T-helper 17 cell (primary cell): ENCODE results near the gene SNX24. TPM values are rescaled to one million over a fixed set of nuclear protein-coding genes. Genes with fewer than 3 reads are reported as not detected.
A peak's percentile ranks its signal among the peaks of the same experiment; 100 is the strongest.
"Not testable (repeated sequence)": the region's sequence is repeated elsewhere in the genome, so short reads cannot be mapped to it uniquely, and the experiment has no call there.

Experiments used
- ATAC-seq: fragments of 150-1000 bp; cut with Tn5 transposase; 2 replicates; pipeline ENCODE4 v1.10.0; 2021; ENCODE audit warnings: mild to moderate bottlenecking, moderate library complexity
- DNase-seq, 3 donors: peaks; one replicate each; pipeline versions ENCODE4 v3.0.0 to v3.0.0-alpha.2; 2020 to 2021
- H3K9me3 ChIP-seq: one replicate; pipeline ENCODE4 v1.7.0; 2013; ENCODE audit warnings: low read length, mild to moderate bottlenecking; ENCODE audit not compliant: control insufficient read depth, poor library complexity, severe bottlenecking
- H3K27ac Mint-ChIP-seq: one replicate; pipeline ENCODE4 v1.8.0; 2022; ENCODE audit warnings: mild to moderate bottlenecking, moderate library complexity, mixed read lengths
- H3K27me3 Mint-ChIP-seq: one replicate; pipeline ENCODE4 v1.8.0; 2022; ENCODE audit warnings: mixed read lengths
- H3K36me3 Mint-ChIP-seq: one replicate; pipeline ENCODE4 v1.8.0; 2022; ENCODE audit warnings: low read depth, mixed read lengths
- H3K4me1 Mint-ChIP-seq: one replicate; pipeline ENCODE4 v1.8.0; 2022; ENCODE audit warnings: mild to moderate bottlenecking, mixed read lengths
- H3K4me3 Mint-ChIP-seq: one replicate; pipeline ENCODE4 v1.8.0; 2022; ENCODE audit warnings: mild to moderate bottlenecking, moderate library complexity, mixed read lengths
- total RNA-seq, 4 donors: library from RNA in 2 of 4; stranded (reverse) in 2 of 4; gene quantifications; one replicate each; pipeline ENCODE4 v1.2.3 and lab custom pipeline; 2022 to 2026

SNX24 gene
- total RNA-seq, 2 donors from 2014 or later, result 7.3 to 7.7 TPM

DNA sequence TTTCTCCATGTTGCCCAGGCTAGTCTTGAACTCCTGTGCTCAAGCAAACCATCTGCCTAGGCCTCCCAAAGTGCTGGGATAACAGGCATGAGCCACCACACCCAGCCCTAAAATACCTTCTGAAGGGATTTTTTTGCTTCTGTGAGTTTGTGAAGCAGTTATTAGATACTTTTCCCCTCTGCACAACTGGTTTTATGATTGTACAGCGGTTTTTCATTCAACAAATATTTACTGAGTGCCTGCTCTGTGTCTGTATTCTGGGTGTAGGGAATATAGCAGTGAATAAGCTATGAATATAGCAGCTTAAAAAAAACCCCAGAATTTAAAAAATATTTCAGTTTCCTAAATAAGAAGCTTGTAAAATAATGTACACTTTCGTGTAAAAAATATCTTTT is 2.3 kb downstream of the SNX24 start:
- Mint-ChIP-seq H3K27me3 (no peaks in the 10 kb centered on the region), H3K36me3 (no peaks in the 10 kb centered on the region), H3K4me3 (no peak overlapping the region), H3K4me1 (peaks cover 27% of the 10 kb centered on the region), H3K27ac (peak overlapping the region; percentile 84)
- H3K9me3 ChIP-seq, result no peaks in the 10 kb centered on the region
- ATAC-seq, result no peak
- no peak for DNase-seq

DNA sequence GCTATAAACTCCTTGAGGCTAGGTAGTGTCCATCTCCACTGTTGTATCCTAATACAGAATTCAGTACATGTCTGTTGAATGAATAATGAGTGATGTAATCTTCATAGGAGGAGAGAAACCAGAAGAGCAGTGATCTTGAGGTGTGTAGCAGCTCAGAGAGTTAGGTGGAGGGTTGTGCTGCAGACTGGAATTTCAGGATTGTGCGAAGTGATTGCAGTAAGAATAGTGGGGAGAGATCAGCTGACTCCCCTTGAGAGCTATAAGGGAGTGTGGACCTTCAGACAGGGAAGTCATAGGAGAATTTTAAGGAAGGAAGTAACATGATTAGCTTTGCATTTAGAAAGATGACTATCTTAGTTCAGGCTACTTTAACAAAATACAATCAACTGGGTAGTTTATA is 4.4 kb downstream of the SNX24 start:
- Mint-ChIP-seq H3K4me1 (peaks cover 18% of the 10 kb centered on the region), H3K4me3 (no peak overlapping the region), H3K36me3 (no peaks in the 10 kb centered on the region), H3K27me3 (no peaks in the 10 kb centered on the region), H3K27ac (peak overlapping the region; percentile 27)
- DNase-seq (no peak), ATAC-seq (no peak)
- H3K9me3 ChIP-seq, result no peaks in the 10 kb centered on the region

DNA sequence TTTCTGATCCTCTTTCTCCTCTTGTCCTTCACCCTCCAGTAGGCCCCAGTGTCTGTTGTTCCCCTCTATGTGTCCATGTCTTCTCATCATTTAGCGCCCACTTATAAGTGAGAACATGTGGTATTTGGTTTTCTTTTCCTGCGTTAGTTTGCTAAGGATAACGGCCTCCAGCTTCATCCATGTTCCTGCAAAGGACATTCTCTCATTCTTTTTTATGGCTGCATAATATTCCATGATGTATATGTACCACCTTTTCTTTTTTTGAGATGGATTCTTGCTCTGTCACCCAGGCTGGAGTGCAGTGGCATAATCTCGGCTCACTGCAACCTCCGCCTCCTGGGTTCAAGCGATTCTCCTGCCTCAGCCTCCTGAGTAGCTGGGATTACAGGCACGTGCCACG is 12.1 kb downstream of the SNX24 start:
- not testable (repeated sequence) for H3K27me3 Mint-ChIP-seq, H3K4me1 Mint-ChIP-seq, H3K36me3 Mint-ChIP-seq, DNase-seq, H3K4me3 Mint-ChIP-seq, ATAC-seq, H3K9me3 ChIP-seq, H3K27ac Mint-ChIP-seq

DNA sequence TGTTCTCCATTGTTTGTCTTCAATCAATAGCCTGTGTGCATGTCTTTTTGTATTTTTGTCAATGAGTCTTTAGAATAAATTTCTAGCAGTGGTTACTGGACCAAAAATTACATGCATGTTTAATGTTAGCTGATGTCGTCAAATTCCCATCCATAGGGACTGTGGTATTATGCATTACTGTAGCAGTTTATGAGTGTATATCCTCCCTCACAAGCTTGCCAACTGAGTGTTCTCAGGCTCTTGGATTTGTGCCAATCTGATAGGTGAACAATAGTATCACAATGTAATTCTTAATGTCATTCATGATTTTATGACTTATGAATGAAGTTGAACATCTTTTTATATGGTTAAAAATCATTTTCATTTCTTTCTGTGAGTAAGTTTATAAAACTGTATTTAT is 13.0 kb downstream of the SNX24 start:
- Mint-ChIP-seq H3K36me3 (peaks cover 2% of the 10 kb centered on the region), H3K27ac (no peak overlapping the region)
- ATAC-seq, result no peak

DNA sequence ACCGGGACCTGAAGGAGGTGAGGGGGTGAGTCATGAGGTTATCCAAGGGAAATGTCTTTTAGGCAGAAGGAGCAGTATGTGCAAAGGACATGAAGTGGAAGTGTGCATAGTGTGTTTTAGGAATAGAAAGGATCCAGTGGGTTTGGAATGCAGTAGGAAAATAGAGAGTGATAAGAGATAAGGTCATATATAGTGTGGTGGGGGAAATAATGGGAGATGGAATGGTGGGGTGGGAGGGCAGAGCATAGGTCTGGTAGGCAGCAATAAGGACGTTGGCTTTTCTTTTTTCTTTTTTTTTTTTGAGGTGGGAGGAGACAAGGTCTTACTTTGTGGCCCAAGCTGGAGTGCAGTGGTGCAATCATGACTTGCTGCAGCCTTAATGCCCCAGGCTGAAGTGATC is 17.8 kb downstream of the SNX24 start:
- Mint-ChIP-seq H3K27ac (no peak overlapping the region), H3K4me1 (peaks cover 9% of the 10 kb centered on the region), H3K36me3 (peaks cover 2% of the 10 kb centered on the region), H3K27me3 (no peaks in the 10 kb centered on the region), H3K4me3 (no peak overlapping the region)
- ATAC-seq, result no peak
- no peak for DNase-seq
- H3K9me3 ChIP-seq, result no peaks in the 10 kb centered on the region

More for the DNA sequence above, 13.0 kb downstream of the SNX24 start:
- no peak overlapping the region for H3K4me3 Mint-ChIP-seq
- H3K9me3 ChIP-seq, result no peaks in the 10 kb centered on the region
- DNase-seq, result no peak
- no peaks in the 10 kb centered on the region for H3K27me3 Mint-ChIP-seq
- H3K4me1 Mint-ChIP-seq, result peaks cover 2% of the 10 kb centered on the region

DNA sequence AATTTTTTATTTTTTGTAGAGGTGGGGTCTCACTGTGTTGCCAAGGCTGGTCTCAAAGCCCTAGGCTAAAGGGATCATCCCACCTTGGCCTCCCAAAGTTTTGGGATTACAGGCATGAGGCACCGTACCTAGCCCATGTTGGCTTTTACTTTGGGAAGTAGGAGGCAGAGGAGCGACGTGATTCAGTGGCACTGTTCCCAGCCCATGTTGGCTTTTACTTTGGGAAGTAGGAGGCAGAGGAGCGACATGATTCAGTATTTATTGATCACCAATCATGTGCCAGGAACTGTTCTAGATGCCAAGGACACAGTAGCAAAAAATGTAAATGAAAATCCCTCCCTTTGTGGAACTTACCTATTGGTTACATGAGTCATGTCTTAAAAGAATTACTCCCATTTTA is 18.3 kb downstream of the SNX24 start:
- no peaks in the 10 kb centered on the region for H3K9me3 ChIP-seq
- Mint-ChIP-seq H3K4me1 (peaks cover 9% of the 10 kb centered on the region), H3K27me3 (no peaks in the 10 kb centered on the region), H3K4me3 (no peak overlapping the region), H3K36me3 (peaks cover 2% of the 10 kb centered on the region), H3K27ac (no peak overlapping the region)
- ATAC-seq (no peak), DNase-seq (no peak)

DNA sequence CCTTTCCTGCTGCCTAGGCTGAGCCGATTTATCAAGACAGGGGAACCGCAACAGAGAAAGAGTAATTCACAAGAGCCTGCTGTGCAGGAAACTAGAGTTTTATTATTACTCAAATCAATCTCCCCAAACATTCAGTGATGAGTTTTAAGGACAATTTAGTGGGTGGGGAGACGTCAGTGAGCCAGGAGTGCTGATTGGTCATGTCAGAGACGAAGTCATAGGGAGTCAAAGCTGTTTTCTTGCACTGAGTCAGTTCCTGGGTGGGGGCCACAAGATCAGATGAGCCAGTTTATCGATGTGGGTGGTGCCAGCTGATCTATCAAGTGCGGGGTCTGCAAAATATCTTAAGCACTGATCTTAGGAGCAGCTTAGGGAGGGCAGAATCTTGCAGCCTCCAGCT is 19.0 kb downstream of the SNX24 start:
- Mint-ChIP-seq H3K27ac (no peak overlapping the region), H3K36me3 (peaks cover 2% of the 10 kb centered on the region), H3K4me1 (peaks cover 9% of the 10 kb centered on the region), H3K27me3 (no peaks in the 10 kb centered on the region), H3K4me3 (peak overlapping the region; percentile 9)
- no peaks in the 10 kb centered on the region for H3K9me3 ChIP-seq
- DNase-seq (no peak), ATAC-seq (no peak)

DNA sequence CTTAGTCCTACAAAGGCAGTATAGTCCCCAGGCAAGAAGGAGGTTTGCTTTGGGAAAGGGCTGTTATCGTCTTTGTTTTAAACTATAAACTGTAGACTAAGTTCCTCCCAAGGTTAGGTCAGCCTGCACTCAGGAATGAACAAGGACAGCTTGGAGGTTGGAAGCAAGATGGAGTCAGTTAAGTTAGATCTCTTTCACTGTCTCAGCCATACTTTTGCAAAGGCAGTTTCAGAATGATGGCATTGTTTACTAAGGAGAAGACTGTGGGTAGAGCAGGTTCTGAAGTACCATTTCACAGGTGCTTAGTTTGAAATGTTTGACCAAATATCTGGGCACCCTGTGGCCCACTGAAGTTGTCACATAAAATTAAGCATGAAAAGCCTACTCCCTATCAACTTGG is 19.4 kb downstream of the SNX24 start:
- ATAC-seq, result no peak
- Mint-ChIP-seq H3K27ac (no peak overlapping the region), H3K36me3 (peaks cover 2% of the 10 kb centered on the region), H3K4me1 (peaks cover 9% of the 10 kb centered on the region), H3K4me3 (no peak overlapping the region), H3K27me3 (no peaks in the 10 kb centered on the region)
- DNase-seq, result no peak
- no peaks in the 10 kb centered on the region for H3K9me3 ChIP-seq

DNA sequence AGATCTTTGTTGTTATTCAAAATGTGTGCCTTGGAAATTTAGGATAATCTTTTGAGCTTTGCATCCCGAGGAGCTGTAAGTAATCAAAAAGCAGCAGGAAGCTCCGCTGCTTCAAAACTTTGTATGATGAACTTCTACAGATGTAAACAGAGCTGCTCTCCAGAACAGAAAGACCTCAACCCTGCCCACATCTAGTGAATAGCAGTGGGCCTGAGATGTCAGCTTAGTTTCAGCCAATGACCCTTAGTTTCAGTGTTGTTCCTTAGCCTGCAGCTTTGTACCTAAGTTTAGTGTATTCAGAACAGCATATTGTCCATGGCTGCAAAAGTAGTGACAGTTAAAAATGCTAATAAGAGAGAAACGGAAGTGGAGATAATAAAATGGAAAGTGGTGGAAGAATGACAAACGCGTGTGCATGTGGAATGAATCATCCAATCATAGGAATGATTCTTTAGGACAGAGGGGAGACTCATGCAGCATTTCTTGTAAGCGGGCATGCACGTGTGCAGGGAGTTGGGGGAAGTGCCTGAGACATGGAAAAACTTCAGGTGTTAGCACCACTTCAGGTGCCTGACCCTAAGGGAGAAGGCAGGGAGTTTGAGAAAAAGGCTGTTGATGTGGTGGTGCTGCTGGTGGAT is 24.9 kb downstream of the SNX24 start:
- Mint-ChIP-seq H3K4me3 (no peak overlapping the region), H3K4me1 (peaks cover 2% of the 10 kb centered on the region), H3K36me3 (peaks cover 3% of the 10 kb centered on the region), H3K27ac (no peak overlapping the region), H3K27me3 (no peaks in the 10 kb centered on the region)
- H3K9me3 ChIP-seq, result no peaks in the 10 kb centered on the region
- no peak for DNase-seq
- no peak for ATAC-seq

DNA sequence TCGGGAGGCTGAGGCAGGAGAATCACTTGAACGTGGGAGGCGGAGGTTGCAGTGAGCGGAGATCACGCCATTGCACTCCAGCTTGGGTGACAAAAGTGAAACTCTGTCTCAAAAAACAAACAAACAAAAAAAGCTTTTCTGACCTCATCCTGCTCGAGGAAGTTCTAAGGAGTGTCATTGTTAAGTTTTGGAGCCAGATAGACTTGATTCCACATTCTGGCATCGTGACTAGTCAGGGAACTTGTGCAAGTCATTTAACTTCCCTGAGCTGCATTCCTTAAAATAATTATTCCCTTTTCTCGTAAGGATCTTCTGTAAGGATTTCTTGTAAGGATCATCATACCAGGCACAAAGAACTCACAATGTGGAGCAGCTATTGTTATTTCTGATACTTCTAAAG is 26.2 kb downstream of the SNX24 start:
- ATAC-seq, result no peak
- Mint-ChIP-seq H3K27me3 (no peaks in the 10 kb centered on the region), H3K27ac (no peak overlapping the region), H3K4me1 (peaks cover 2% of the 10 kb centered on the region), H3K36me3 (peaks cover 5% of the 10 kb centered on the region), H3K4me3 (no peak overlapping the region)
- no peaks in the 10 kb centered on the region for H3K9me3 ChIP-seq
- DNase-seq, result no peak

DNA sequence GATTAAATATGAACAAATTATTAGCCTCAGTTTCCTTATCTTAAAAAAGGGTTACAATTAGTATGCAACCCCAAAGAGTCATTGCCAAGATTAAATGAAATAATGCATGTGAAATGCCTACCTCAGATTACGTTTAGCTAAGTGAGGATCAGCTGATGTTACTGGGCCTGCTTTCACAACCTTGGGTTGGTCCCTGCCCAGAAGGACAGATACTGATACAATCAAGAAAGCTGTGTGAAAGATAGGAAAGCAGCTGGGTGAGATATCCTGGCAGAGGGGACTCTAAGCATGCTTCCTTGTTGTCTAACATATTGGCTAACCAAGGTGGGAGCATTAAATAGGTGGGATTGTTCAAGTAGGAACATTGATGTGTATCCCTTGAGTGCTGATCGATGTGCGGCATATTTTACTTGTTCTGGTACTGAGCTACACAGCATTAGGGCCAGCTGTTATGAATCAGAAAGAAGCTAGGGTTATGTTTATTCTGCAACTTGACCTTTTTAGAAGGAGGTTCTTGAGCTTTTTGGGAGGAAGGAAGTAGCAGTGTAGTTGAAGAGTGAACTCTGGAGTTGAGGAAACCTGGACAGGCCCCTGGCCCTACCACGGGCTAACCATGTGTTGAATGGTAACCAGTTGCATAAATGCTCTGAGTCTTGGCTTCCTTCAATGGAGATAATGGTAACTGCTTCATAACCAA is 28.9 kb downstream of the SNX24 start:
- no peak overlapping the region for H3K4me3 Mint-ChIP-seq
- no peak for DNase-seq
- H3K9me3 ChIP-seq, result no peaks in the 10 kb centered on the region
- H3K27ac Mint-ChIP-seq, result no peak overlapping the region
- ATAC-seq, result no peak
- H3K4me1 Mint-ChIP-seq, result peaks cover 2% of the 10 kb centered on the region
- H3K27me3 Mint-ChIP-seq, result no peaks in the 10 kb centered on the region
- peaks cover 7% of the 10 kb centered on the region for H3K36me3 Mint-ChIP-seq

DNA sequence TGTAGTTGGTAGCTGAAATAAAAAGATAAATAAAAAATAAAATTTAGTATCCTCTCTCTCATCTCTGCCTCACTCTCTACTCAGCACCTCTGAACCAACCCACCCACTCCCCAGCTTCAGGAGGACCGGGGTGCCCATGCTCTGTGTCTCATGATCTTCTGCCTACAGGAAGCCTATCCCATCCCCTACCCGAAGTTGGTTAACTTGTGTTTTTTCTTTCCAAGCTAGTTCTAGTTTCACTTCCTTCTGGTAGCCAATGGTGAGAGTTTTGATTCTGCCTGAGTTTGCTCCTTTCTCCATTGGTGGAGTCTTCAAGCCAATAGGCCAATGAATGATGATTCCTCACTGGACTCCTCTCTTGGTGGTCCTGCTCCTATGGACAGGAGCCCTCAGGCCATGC is 32.1 kb downstream of the SNX24 start:
- H3K9me3 ChIP-seq, result no peaks in the 10 kb centered on the region
- no peak for DNase-seq
- H3K4me3 Mint-ChIP-seq, result no peak overlapping the region
- ATAC-seq, result no peak
- peaks cover 4% of the 10 kb centered on the region for H3K36me3 Mint-ChIP-seq
- H3K27me3 Mint-ChIP-seq, result no peaks in the 10 kb centered on the region
- H3K4me1 Mint-ChIP-seq, result peaks cover 4% of the 10 kb centered on the region
- peak overlapping the region; percentile 30 for H3K27ac Mint-ChIP-seq

DNA sequence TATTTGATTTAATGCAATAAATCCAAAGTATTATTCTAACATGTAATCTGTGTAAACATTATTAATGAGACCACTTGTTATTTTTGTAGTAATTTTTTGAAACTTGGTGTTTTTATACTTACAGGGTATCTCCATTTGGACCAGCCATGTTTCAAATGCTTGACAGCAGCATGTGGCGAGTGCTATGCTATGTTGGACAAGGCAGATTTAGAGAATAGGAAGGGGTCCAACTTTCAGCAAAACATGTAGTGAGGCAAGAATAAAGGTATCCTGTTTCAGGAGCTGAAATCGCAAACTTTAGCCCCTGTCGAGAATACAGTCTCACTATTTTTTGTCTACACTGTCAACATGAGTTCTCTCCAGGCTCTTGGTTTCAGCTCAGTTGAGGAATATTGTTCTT is 33.7 kb downstream of the SNX24 start:
- no peak overlapping the region for H3K4me3 Mint-ChIP-seq
- no peak for DNase-seq

DNA sequence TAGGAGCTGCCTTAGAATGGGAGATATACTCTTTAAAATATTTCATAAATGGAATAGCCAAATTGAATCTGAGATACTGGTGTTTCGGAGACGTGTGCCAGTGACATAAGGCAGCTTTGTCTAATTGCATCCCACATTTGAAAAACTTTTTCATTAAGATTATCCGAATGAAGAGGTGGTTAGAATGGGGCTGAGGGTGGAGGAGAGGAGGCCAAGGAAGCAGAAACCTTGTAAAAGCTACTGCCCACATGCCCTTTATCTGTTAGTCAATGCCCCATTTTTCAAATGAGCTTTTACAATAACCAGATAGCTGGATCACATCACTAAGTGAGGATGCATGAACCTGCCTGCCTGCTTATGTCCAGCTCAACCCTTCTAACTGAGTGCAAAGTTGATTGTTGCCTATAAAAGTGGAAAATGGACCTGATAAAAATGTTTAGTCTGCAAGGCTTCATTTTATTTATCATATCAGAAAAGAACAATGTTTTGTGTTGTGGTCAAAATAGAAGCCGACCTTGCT is 34.8 kb downstream of the SNX24 start:
- no peak for ATAC-seq
- peaks cover 4% of the 10 kb centered on the region for H3K36me3 Mint-ChIP-seq
- H3K4me3 Mint-ChIP-seq, result no peak overlapping the region
- no peaks in the 10 kb centered on the region for H3K9me3 ChIP-seq
- H3K4me1 Mint-ChIP-seq, result peaks cover 7% of the 10 kb centered on the region
- no peak for DNase-seq
- no peaks in the 10 kb centered on the region for H3K27me3 Mint-ChIP-seq
- H3K27ac Mint-ChIP-seq, result no peak overlapping the region

More for the DNA sequence above, 33.7 kb downstream of the SNX24 start:
- ATAC-seq, result no peak
- Mint-ChIP-seq H3K4me1 (peaks cover 7% of the 10 kb centered on the region), H3K27me3 (no peaks in the 10 kb centered on the region), H3K36me3 (peaks cover 4% of the 10 kb centered on the region), H3K27ac (no peak overlapping the region)
- H3K9me3 ChIP-seq, result no peaks in the 10 kb centered on the region
